Neural progenitor cell (in vitro differentiated cells): ENCODE measurements around the gene ATXN1. TPM values are rescaled to one million over a fixed set of nuclear protein-coding genes. Genes with fewer than 3 reads are reported as not detected.

Source experiments
- DNase-seq: peaks from one replicate; pipeline ENCODE4 v3.0.0-alpha.2; 2016; ENCODE audit warnings: low spot score
- H2AFZ ChIP-seq: fragments of 200-600 bp; sonication (generic); replicated peaks from 2 replicates; pipeline ENCODE4 v1.6.1; 2016; ENCODE audit warnings: antibody characterized with exemption
- H3F3A ChIP-seq: fragments of 200-600 bp; sonication (generic); 2 replicates; pipeline ENCODE4 v1.6.1; 2016; ENCODE audit warnings: antibody characterized with exemption, low read depth
- H3K27ac ChIP-seq: fragments of 200-600 bp; sonication (generic); 2 replicates; pipeline ENCODE4 v1.5.1; 2016; ENCODE audit warnings: mild to moderate bottlenecking
- H3K27me3 ChIP-seq: fragments of 200-600 bp; sonication (generic); 2 replicates; pipeline ENCODE4 v1.6.1; 2016; ENCODE audit warnings: mild to moderate bottlenecking, moderate library complexity
- H3K36me3 ChIP-seq: fragments of 200-600 bp; sonication (generic); 2 replicates; pipeline ENCODE4 v1.5.1; 2016
- H3K4me1 ChIP-seq: fragments of 200-600 bp; sonication (generic); 2 replicates; pipeline ENCODE4 v1.6.1; 2016; ENCODE audit warnings: mixed run types
- H3K4me2 ChIP-seq: fragments of 200-600 bp; sonication (generic); 2 replicates; pipeline ENCODE4 v1.6.1; 2016
- H3K4me3 ChIP-seq: fragments of 200-600 bp; sonication (generic); 2 replicates; pipeline ENCODE4 v1.5.1; 2016
- H3K79me2 ChIP-seq: fragments of 200-600 bp; sonication (generic); 2 replicates; pipeline ENCODE4 v1.6.1; 2016; ENCODE audit warnings: low read depth
- H3K9ac ChIP-seq: fragments of 200-600 bp; sonication (generic); 2 replicates; pipeline ENCODE4 v1.6.1; 2016
- H3K9me3 ChIP-seq: fragments of 200-600 bp; sonication (generic); 2 replicates; pipeline ENCODE4 v1.5.1; 2016; ENCODE audit warnings: low read depth
- H4K20me1 ChIP-seq: fragments of 200-600 bp; sonication (generic); 2 replicates; pipeline ENCODE4 v1.6.1; 2016; ENCODE audit warnings: low read depth
- H3K27ac Mint-ChIP-seq: 3 replicates; pipeline ENCODE4 v1.8.0; 2021; ENCODE audit warnings: mixed read lengths
- H3K27me3 Mint-ChIP-seq: 2 replicates; pipeline ENCODE4 v1.8.0; 2022; ENCODE audit warnings: low read depth, mild to moderate bottlenecking, inconsistent platforms, moderate library complexity, mixed read lengths; ENCODE audit not compliant: insufficient read depth
- H3K36me3 Mint-ChIP-seq: 3 replicates; pipeline ENCODE4 v1.8.0; 2021; ENCODE audit warnings: mixed read lengths
- H3K4me1 Mint-ChIP-seq: 3 replicates; pipeline ENCODE4 v1.8.0; 2021; ENCODE audit warnings: mixed read lengths
- H3K4me3 Mint-ChIP-seq: 3 replicates; pipeline ENCODE4 v1.8.0; 2021; ENCODE audit warnings: mild to moderate bottlenecking, moderate library complexity, mixed read lengths
- H3K9me3 Mint-ChIP-seq: 3 replicates; pipeline ENCODE4 v1.8.0; 2020; ENCODE audit warnings: mixed read lengths
- CTCF ChIP-seq: fragments of 200-600 bp; sonication (generic); IDR thresholded peaks from 2 replicates; pipeline ENCODE4 v1.5.1; 2017; ENCODE audit warnings: antibody characterized with exemption, mild to moderate bottlenecking
- EZH2 ChIP-seq: fragments of 200-600 bp; sonication (generic); IDR thresholded peaks from 2 replicates; pipeline ENCODE4 v1.6.1; 2017; ENCODE audit warnings: antibody characterized with exemption, mild to moderate bottlenecking, moderate library complexity
- EZH2phosphoT487 ChIP-seq: fragments of 200-600 bp; sonication (generic); IDR thresholded peaks from 2 replicates; pipeline ENCODE4 v1.6.1; 2017; ENCODE audit warnings: antibody characterized with exemption
- total RNA-seq: library from RNA; depleted of rRNA; stranded (reverse); fragments of >200 nt; gene quantifications from 2 replicates; pipeline ENCODE4 v1.2.3, GENCODE V29; 2015; ENCODE audit warnings: low replicate concordance

Gene ATXN1
- total RNA-seq, result 2.8 and 3.6 TPM in 2 replicates

- peak within 1 kb of the TSS; percentile 84 for H3K4me2 ChIP-seq
- no peak within 1 kb of the TSS for H3K9ac ChIP-seq
- Mint-ChIP-seq H3K4me1 (peaks cover 35% of the 10 kb centered on the region), H3K9me3 (no peaks in the 10 kb centered on the region), H3K4me3 (peak within 1 kb of the TSS; percentile 98), H3K27me3 (peaks cover 10% of the 10 kb centered on the region), H3K36me3 (no peaks in the 10 kb centered on the region), H3K27ac (peak within 1 kb of the TSS; percentile 94)
- TF ChIP-seq EZH2, result peak; percentile 17
- no peak for TF ChIP-seq CTCF
- TF ChIP-seq EZH2phosphoT487, result peak; percentile 11
- peak; percentile 77 for DNase-seq
- H3K27me3 ChIP-seq, result peaks cover 51% of the 10 kb centered on the region
- no peaks in the 10 kb centered on the region for H3K79me2 ChIP-seq
- H3F3A ChIP-seq, result peaks cover 38% of the 10 kb centered on the region
- H3K27ac ChIP-seq, result no peak within 1 kb of the TSS
- peak within 1 kb of the TSS; percentile 98 for H2AFZ ChIP-seq
- peak within 1 kb of the TSS; percentile 80 for H3K4me3 ChIP-seq
- no peaks in the 10 kb centered on the region for H3K36me3 ChIP-seq
- H3K9me3 ChIP-seq, result no peaks in the 10 kb centered on the region
- H3K4me1 ChIP-seq, result peaks cover 20% of the 10 kb centered on the region
- peaks cover 23% of the 10 kb centered on the region for H4K20me1 ChIP-seq
Observed at GRCh38 chr6:16760516-16761470, at the start of gene ATXN1. ATXN1 (minus strand) TSS chr6:16761460.

- Mint-ChIP-seq H3K27ac (no peak overlapping the region), H3K27me3 (peaks cover 5% of the 10 kb centered on the region), H3K36me3 (peaks cover 3% of the 10 kb centered on the region), H3K4me3 (no peak overlapping the region), H3K9me3 (peaks cover 39% of the 10 kb centered on the region), H3K4me1 (peaks cover 7% of the 10 kb centered on the region)
- DNase-seq, result no peak
- Histone ChIP-seq H4K20me1 (no peaks in the 10 kb centered on the region), H3K9ac (no peak overlapping the region), H3K79me2 (no peaks in the 10 kb centered on the region), H3K27ac (no peak overlapping the region), H3K4me1 (no peaks in the 10 kb centered on the region), H3K4me2 (no peak overlapping the region), H3K9me3 (no peaks in the 10 kb centered on the region), H3K36me3 (no peaks in the 10 kb centered on the region), H2AFZ (no peak overlapping the region), H3F3A (no peaks in the 10 kb centered on the region), H3K27me3 (no peaks in the 10 kb centered on the region), H3K4me3 (no peak overlapping the region)
- TF ChIP-seq CTCF, result no peak
- TF ChIP-seq EZH2phosphoT487, result no peak
- no peak for TF ChIP-seq EZH2
Observed at GRCh38 chr6:16810411-16810810, 49.2 kb upstream of the ATXN1 start.

GRCh38 chr6:16809753-16810358 is 48.6 kb upstream of the ATXN1 start:
- no peaks in the 10 kb centered on the region for H3K79me2 ChIP-seq
- Mint-ChIP-seq H3K27ac (no peak overlapping the region), H3K9me3 (peaks cover 39% of the 10 kb centered on the region), H3K36me3 (peaks cover 3% of the 10 kb centered on the region), H3K4me3 (no peak overlapping the region), H3K27me3 (peaks cover 5% of the 10 kb centered on the region), H3K4me1 (peaks cover 13% of the 10 kb centered on the region)
- H3K36me3 ChIP-seq, result no peaks in the 10 kb centered on the region
- H3K27ac ChIP-seq, result no peak overlapping the region
- H3F3A ChIP-seq, result no peaks in the 10 kb centered on the region
- H4K20me1 ChIP-seq, result no peaks in the 10 kb centered on the region
- no peak overlapping the region for H2AFZ ChIP-seq
- no peaks in the 10 kb centered on the region for H3K9me3 ChIP-seq
- DNase-seq, result no peak
- no peak overlapping the region for H3K4me3 ChIP-seq
- no peaks in the 10 kb centered on the region for H3K27me3 ChIP-seq
- H3K9ac ChIP-seq, result no peak overlapping the region
- no peak for TF ChIP-seq EZH2phosphoT487
- TF ChIP-seq CTCF, result no peak
- TF ChIP-seq EZH2, result no peak
- no peak overlapping the region for H3K4me2 ChIP-seq
- no peaks in the 10 kb centered on the region for H3K4me1 ChIP-seq
